A549 (cell line): ENCODE measurements around the gene MSGN1.

ENCODE experiments used
- CEBPB ChIP-seq, 2 experiments: fragments of >200 bp in 1 of 2; sonication (Bioruptor Twin) in 1 of 2; formaldehyde crosslinking in 1 of 2; IDR thresholded peaks; 2 replicates each; pipeline ENCODE4 v1.6.1; 2012 to 2016
- CTCF ChIP-seq: fragments of >200 bp; sonication (Bioruptor Twin); formaldehyde crosslinking; IDR thresholded peaks from 3 replicates; pipeline ENCODE4 v1.5.1; 2016
- E2F6 ChIP-seq: IDR thresholded peaks from 2 replicates; pipeline ENCODE4 v1.6.1; 2012; ENCODE audit warnings: low read depth, borderline replicate concordance
- EP300 ChIP-seq, 2 experiments: fragments of >200 bp; sonication (Bioruptor Twin); formaldehyde crosslinking; IDR thresholded peaks; 2 replicates in 1 of 2; 3 replicates in 1 of 2; pipeline ENCODE4 v1.6.1; 2016 to 2017
- FOSL2 ChIP-seq, 2 experiments: fragments of 450-650 bp in 1 of 2; fragments of >200 bp in 1 of 2; sonication (Bioruptor Twin) in 1 of 2; formaldehyde crosslinking; IDR thresholded peaks; 2 replicates each; pipeline versions ENCODE4 v1.5.0 to v1.6.1; 2016 to 2020; ENCODE audit warnings: mild to moderate bottlenecking in 1 of 2, moderate library complexity in 1 of 2
- HDAC2 ChIP-seq: fragments of 200-600 bp; sonication (generic); IDR thresholded peaks from 2 replicates; pipeline ENCODE4 v1.6.1; 2016
- HOXA7 ChIP-seq: fragments of 250-450 bp; sonication (Bioruptor Pico); IDR thresholded peaks from 2 replicates; pipeline ENCODE4 v1.5.0; 2020; ENCODE audit warnings: mild to moderate bottlenecking, moderate library complexity
- MAX ChIP-seq: IDR thresholded peaks from 2 replicates; pipeline ENCODE4 v1.6.1; 2012
- POLR2A ChIP-seq: IDR thresholded peaks from 2 replicates; pipeline ENCODE4 v1.6.1; 2012; ENCODE audit warnings: mild to moderate bottlenecking, low read length
- REST ChIP-seq: fragments of 200-600 bp; sonication (generic); IDR thresholded peaks from 2 replicates; pipeline ENCODE4 v1.6.1; 2016; ENCODE audit warnings: antibody characterized with exemption, mild to moderate bottlenecking, moderate library complexity

- no peak for TF ChIP-seq CTCF
- TF ChIP-seq CEBPB (IDR thresholded peaks at IDR 0.05): no peak
- TF ChIP-seq FOSL2 (IDR thresholded peaks at IDR 0.05): no peak
- TF ChIP-seq FOSL2 (CRISPR knock-in tag; IDR thresholded peaks at IDR 0.05): no peak
- no peak for TF ChIP-seq EP300 (IDR thresholded peaks at IDR 0.05)
- no peak for TF ChIP-seq E2F6
- TF ChIP-seq HOXA7: no peak
- no peak for TF ChIP-seq MAX
- no peak for TF ChIP-seq POLR2A
- no peak for TF ChIP-seq REST
- no peak for TF ChIP-seq HDAC2
These were observed 17.9 kb upstream of the MSGN1 start for GRCh38 chr2:17798338-17798737.
